Ramos (cell line): ENCODE data around the gene RTN4RL1.

Experiments
- in situ Hi-C: fragments of 300-500 bp; cut with MboI; formaldehyde crosslinking; loops from one replicate; pipeline ENCODE4 v1.14.3; 2022; ENCODE audit warnings: low sequenced_read_pairs; ENCODE audit not compliant: unreplicated experiment

Gene RTN4RL1

DNA sequence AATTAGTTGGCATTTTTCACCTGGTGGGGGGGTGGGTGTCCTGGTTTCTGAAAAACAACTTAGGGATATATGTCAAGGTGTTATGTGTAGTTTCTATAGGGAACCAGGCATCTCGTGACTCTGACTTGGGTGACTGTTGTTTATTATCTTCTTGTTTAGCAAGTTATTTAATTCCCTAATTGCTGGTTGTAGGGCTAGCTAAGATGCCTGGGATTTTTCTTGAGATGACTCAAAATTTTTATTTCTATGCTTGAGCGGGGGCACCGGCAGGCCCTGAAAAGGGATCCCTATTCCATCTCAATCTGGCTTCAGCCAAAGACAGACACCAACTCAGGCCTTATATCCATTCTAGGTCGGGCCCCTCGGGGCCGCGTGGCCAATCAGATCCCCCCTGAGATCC, 8.0 kb upstream of the RTN4RL1 start:
- in situ Hi-C loops = loop anchor here (10.0 to 25.0 kb wide), 2 partner anchors 118 to 321 kb away; partner anchors contain the start of genes TLCD2 and WDR81

DNA sequence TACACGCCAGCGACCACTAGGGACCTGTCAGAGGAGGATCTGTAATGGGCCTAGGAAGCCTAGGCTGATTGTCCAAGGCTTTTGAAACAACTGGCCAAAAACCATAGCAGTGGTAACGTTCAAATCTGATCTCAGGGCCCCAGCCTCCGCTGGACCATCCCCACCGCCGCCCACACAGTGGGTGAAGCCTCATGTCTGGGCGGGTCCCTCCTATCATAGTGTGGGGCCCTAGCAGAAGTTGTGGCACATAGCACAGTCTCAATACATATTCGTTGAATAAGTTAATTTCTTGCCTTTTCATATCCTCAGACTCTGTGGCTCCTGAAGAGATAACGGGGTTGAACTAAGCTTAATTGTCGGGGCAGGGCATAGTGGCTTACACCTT, 5.6 kb upstream of the RTN4RL1 start:
- in situ Hi-C loops = loop anchor here (10.0 to 25.0 kb wide), 2 partner anchors 116 to 318 kb away; partner anchors contain the start of genes TLCD2 and WDR81

DNA sequence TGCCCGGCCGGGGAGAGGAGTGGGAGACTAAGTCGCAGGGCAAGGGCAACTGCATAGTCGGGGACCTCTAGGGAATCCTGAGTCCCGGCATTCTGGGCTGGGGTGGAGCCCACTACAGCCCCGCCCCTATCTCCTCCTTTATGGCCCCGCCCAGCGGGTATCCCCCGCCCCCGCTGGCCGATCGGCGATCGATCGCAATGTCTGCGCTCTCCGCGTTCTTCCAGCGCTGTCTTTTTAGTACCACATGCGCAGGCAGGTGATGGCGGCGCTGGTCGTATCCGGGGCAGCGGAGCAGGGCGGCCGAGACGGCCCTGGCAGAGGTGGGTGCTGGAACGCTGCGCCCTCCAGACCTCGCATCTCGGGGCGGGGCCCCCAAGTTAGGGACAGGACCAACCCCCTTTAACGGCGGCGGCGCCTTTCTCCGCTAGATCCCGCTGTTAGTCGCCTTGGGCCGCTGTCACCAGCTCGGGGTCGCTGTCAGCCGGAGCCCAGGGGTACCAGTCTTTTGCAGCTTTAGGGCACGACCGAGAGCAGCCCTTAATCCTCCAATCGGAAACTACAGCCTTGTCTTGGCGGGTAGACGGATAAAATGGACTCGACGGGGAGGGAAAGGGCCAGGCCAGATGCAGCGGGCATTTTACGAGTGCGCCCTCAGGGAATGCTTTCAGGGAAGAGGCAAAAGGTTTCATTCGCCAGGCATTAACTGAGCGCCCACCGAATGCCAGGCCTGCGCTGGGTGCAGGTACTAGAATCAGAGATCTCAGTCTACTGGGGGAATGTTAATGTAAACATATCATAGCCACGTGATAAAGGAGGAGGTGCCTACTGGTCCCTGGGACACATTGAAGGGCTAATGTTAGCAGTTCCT, 5.0 kb upstream of the RTN4RL1 start, which contains the start of gene DPH1:
DPH1 (plus strand) TSS at position 243 of the 868 bp plus-strand sequence; CDS start at position 260, 17 bp downstream.
- in situ Hi-C loops = loop anchor here (10.0 to 25.0 kb wide), 2 partner anchors 115 to 318 kb away; partner anchors contain the start of genes TLCD2 and WDR81

DNA sequence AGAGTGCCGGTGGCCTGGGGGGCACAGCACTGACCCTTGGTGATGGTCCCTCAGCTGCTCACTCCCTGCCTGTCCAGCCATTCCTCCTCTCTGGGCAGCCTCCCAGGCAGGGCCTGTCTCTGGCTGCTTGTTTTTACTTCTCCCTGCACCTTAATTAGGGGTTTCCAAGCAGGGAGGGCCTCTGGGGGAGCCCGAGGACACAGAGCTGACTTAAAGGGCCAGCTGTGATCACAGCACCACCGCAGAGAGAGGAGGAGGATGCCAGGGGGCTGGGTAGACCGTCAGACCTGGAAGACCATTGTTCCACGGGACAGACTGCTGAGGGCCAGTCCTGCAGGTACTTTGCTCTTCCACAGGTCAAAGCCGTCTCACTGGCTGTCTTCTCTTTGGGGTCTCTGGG, 3.6 kb upstream of the RTN4RL1 start:
- in situ Hi-C loops = loop anchor here (25.0 kb wide), 1 partner anchor 316 kb away; the partner anchor contains the start of genes TLCD2 and WDR81

DNA sequence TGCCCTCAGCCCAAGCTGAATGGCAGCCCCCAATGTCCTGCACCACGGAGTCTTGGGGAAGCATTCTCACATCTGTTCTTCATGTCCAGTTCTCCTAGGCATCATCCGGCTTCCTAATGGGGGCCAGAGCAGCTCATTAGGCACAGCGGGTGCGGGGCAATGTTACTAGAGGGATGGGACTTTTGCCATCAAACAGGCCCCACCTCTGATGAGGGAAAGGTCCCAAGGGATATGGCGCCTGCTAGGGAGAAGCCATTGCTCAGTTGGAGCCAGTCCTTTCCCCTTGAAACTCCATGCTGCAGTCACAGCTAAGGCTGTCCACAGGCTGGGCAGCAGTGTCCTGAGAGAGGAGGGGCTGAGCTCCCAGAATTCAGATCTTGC, 3.1 kb upstream of the RTN4RL1 start:
- in situ Hi-C loops = loop anchor here (25.0 kb wide), 1 partner anchor 316 kb away; the partner anchor contains the start of genes TLCD2 and WDR81

DNA sequence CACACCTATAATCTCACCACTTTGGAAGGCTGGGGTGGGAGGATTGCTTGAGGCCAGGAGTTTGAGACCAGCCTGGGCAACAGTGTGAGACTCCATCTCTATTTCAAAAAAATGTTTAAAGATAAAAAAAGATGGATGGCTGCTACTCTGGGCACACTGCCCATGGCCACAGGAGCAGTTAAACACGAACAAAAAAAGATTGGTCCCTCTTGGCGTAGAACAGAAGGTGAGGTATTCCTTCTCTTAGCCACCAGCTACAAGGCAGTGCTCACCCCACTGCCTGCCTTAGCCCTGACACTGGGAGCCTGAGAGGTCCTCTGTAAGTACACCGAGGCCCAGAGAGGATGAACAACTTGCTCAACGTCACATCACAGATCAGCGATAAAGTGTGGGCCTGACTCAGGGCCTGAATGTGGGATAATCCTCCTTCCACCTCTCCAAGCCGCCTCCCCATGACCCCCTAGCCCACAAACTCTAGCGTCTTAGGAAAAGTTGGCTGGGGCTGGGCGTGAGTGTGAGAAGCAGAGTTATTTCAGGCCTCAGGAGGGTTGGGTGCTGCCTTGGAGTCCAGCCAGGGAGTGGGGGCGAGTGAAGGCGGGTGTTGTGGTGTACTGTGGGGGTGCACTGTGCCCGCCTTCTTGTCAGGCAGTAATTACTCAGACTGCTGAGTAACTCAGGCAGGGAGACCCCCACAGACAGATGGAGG, 2.5 kb upstream of the RTN4RL1 start:
- in situ Hi-C loops = loop anchor here (25.0 kb wide), 1 partner anchor 315 kb away; the partner anchor contains the start of genes TLCD2 and WDR81

DNA sequence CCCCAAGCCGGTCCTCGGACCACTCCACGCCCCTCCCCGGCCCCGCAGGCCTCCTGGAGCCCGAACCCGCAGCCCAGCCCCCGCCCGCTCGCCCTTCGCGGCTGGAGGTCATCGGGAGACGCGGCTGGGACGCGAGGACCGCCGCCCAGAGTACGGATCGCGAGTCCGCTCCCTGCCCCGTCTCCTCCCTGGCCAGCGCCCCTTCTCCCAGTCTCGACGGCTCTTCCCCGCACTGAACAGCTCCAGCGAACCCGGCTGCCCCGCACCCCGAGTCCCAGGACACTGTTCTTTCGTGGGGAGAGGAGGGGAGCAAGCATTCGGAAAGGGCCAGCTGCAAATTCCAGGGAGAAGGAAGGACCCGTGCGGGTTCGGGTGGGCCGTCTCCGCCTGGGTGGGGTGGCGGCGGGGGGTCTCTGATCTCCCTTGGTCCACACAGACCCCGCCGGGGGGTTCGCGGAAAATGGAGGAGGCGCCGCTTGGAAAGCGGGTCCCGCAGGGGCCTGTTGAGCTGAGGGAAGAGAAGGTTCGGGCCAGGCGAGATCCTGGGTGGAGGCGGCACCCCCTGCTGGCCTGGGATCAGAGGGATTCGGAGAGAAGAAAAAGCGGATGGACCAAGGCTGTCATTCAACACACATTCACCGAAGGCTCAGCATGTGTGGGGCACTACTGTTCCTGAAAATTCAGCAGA, 632 bp upstream of the RTN4RL1 start:
- in situ Hi-C loops = loop anchor here (25.0 kb wide), 1 partner anchor 313 kb away; the partner anchor contains the start of genes TLCD2 and WDR81

DNA sequence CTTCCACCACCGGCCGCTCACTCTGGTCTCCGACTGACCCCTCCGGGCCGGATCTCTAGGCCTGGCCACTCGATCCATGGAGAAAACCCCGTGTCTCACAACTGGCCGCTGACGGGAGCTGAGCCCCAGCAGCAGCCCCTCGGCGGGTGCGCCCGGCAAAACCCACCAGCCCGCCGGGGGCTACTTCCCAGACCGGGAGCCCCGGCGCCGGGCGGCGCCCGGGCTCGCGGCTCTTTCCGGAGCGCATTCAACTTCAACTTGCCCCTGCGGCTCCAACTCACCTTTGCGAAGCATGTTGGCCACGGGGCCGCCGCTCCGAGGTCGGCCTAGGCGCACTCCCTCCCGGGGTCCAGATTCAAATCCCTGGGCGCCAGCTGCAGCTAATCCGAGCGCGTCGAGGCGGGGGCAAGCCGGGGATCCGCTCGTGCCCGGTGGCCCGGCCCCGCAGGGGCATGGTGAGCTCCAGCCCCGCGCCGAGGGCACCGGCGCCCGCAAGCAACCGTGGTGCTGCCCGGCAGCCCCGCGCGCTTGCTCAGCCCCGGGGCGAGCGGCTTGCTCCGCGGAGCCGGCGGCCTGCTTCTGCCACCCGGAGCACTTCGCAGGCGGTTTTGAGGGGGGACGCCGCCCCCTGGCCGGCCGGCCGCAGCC, 438 bp downstream of the RTN4RL1 start:
- in situ Hi-C loops = loop anchor here (25.0 kb wide), 1 partner anchor 312 kb away; the partner anchor contains the start of genes TLCD2 and WDR81

DNA sequence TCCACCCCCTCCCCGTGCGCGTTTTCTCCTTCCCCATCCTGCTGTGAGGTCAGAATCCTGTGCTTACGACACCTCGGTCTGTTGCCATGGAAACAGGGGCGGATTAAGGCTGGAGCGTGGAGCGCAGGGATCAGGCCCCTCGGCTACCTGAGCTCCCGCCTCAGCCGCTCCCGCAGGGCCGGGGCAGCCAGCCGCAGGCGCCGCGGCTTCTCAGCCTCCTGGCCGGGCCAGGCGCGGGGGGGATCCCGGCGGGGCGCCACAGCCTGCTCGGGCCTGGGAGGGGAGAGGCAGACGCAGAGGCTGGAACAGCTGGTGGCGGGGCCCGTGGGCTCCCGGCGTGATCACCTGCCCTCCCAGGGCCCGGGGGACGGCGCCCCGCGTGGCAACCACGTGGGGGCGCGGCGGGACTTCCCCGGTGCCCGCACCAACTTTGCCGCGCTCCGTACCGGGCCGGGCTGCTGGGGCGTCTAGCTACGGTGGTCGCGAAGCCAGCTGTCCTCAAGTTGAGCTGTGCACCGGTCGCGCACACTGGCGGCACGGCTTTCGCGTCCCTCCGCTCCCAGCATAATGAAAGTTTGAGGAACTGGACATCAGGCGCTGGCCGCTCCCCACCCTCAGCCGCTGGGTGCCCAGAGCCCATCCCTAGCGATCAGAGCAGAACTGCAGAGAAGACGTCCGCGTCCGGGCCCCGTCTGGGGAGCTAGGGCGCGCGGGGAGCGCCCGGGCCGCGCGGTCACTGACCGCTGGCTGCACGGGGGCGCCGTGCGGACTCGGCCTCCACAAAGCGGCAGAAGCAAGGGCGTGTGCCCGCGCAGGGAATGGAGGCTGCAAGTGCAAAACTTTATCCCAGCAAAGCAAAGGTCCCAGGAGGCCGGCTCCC, 1.2 kb downstream of the RTN4RL1 start:
- in situ Hi-C loops = no loop called here

DNA sequence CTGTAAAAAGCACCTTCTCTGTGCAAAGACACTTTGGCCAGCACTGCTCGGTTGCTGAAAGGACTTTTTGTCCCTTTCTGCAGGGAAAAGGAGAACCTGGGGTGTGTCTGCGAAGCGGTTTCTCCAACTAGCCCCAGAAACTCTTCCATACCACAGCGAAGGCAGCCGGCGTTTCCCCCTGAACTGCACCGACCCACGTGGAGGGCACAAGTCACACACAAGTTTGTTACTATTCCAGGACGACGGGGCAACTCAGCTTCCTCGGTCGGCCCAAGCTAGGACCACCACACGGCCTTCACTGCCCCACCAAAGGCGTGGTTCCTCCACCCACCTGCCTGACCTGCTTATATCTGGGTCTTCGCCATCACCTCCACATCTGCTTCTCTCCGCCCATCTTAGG, 1.9 kb downstream of the RTN4RL1 start:
- in situ Hi-C loops = no loop called here

DNA sequence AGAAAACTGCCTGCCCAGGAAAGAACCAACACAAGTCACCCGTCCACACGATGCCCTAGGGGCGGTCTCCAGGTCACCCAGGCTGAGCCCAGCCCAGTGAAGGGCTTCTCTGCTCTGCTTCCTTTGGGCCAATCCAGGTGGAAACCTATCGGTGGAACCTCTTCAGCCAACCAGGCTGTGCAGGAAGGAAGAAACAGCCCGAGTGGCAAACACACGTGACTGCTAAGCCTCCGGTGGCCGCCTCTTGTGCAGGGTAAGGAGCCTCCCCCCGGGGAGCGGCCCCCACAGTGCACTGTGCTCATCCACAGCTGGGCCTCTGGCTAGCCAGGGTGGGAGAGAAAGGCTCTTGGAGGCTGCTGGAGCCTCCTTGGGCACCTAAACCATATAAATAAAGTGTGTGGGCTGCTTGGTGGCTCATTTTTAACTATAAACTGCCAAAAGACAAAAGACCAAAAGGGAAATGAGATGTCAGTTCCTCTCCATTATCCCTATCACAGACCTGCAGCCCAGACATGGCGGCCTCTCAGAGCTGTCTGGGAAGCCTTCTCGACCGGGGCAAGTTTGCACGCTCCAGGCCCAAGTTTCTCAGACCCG, 2.4 kb downstream of the RTN4RL1 start:
- in situ Hi-C loops = no loop called here

DNA sequence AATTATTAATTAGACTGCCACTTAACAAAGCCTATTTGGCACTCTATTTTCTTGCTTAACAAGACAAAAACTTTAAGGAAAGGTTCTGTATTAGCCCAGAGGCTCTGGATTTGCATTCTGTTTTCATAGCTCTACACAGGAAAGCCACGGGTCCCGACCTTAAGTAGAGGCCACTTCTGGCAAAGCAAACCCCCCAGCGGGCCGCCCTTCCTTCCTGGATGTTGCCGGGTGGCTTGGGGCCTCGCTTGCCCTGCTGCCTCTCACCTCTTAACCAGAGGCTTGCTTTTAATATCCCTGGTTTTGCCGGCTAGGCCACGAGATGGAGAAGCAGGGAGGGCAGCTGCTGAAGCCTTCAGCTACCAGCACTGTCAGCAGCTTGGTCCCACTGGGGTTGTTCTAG, 4.4 kb downstream of the RTN4RL1 start:
- in situ Hi-C loops = no loop called here

DNA sequence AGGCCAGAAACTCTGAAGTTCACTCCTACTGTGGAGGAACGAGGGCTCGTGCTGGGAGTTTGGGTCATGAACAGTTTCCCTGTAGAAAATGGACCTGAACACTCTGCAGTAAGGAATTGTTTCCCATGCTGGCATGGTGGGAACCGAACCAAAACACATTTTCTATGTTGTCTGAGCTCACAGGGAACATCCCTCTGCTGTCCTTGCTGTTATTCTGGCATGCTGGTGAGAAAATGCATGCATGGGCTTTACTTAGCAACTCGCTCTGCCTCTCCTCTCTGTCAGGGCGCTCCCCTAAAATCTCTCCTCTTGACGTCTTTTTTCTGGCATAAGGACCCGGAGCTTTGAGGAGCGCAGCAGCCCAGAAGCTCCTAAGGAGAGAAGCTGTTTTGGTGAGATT, 5.4 kb downstream of the RTN4RL1 start:
- in situ Hi-C loops = no loop called here

DNA sequence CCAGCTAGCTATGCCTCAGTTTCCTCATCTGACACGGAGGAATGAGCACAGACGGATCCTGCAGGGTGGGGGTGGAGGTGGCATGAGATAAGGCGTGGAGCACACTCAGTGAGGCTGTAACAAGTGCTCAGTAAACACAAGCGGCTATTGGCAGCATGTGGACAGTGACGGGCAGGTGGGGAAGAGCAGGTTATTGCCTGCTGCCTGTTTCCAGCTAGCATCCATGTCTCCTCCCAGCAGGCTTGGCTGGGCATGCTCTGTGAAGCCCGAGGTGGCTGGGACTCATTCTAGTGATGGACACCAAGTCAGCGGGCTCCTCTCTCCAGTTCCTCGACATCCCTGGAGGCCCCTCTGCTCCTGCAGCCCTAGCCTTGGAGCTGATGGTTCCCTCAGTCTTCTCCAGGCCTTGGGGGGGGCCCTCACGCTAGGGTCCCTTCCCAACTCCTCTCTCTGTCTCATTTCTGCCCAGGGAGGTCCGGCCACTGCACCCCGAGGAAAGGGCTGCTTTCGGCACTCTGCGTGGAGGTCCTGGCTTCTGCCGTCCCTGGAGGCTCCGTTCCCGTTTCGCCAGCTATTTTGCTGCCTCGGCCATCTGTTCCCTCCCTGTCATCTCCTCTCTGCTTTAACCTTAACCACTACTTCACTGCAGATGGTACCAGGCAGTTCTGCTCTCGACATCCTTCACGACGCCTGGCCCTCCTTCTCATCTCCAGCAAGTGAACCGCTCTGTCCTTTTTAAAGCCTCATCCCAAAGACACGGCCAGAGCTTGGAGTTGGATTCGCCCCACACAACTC, 6.2 kb downstream of the RTN4RL1 start:
- in situ Hi-C loops = no loop called here

DNA sequence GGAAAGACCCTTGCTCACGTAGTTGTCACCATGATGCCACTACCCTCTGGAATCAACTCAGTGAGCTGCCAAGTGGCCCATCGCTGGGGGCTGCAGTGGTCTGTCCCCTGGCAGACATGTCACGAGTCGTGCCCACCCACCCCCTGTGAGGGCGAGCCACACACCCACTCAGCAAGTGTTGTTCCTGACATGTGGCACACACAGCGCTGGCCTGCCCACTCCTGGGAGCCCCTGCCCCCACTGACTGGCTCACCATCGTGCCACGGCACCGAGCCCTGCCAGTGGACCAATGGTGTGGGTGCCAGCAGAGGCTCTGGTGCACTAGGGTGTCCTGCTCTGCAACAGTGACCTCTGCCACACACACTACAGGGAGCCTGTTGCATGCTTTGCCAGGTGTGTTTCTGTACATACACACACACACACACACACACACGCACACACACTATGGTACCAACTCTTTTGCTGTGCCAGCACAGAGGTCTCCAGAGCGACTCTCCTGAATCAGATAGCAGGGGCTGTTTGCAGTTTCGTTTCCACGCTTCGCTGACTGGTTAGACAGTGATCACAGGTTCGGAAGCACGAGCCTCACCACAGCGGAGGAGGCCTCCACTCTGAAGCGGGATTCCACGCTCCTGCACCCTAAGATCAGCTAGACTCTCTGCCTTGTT, 7.7 kb downstream of the RTN4RL1 start:
- in situ Hi-C loops = no loop called here

DNA sequence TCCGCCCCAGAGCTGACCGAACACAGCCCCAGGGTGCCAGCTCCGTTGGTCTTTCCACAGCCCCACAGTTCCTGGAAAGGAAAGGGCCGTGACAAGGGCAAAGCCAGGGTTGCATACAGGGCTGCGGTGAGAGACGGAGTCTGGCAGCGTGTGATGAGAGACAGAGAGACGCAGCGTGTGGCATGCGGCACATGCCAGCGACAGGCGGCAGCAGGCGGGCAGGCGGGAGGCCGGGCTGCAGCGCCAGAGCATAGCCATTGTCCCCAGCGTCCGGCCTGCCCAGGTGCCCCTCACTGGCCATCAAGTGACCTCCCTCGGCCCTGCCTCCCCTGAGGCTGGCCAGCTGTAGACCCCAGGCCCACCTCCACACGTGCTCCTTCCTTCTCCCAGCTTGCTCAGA, 8.6 kb downstream of the RTN4RL1 start:
- in situ Hi-C loops = no loop called here

DNA sequence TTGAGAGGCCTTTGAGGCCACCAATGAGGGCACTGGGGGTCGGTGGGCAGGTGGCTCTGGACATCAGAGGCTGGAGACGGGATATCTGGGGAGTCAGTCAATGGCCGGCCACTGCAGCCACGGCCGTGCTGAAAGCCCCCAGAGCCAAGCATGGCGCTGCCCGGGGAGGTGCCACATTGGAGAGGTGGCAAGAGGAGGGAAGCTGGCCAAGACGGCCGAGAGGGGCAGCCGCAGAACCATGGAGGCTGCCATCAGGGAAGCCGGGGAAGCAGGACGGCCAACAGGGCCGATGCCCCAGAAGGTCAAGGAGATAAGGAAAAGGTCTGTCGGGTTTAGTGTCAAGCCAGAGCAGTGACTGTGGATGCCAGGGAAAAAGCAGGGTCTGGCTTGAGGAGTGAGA, 9.8 kb downstream of the RTN4RL1 start:
- in situ Hi-C loops = no loop called here
